HepG2 (cell line): ENCODE results near the gene SLC66A3. TPM values are rescaled to one million over a fixed set of nuclear protein-coding genes. Genes with fewer than 3 reads are reported as not detected.

Experiments used
- ADNP ChIP-seq: sonication (generic); formaldehyde crosslinking; IDR thresholded peaks from 2 replicates; pipeline ENCODE4 v1.4.0; 2020; ENCODE audit warnings: missing genetic modification reagents
- AKNA ChIP-seq: sonication (generic); formaldehyde crosslinking; IDR thresholded peaks from 2 replicates; pipeline ENCODE4 v1.4.0; 2020; ENCODE audit warnings: missing genetic modification reagents, borderline replicate concordance
- CBX1 ChIP-seq: IDR thresholded peaks from one replicate; pipeline ENCODE4 v1.6.1; 2016; ENCODE audit warnings: antibody characterized with exemption, low read depth
- CEBPG ChIP-seq: IDR thresholded peaks from 2 replicates; pipeline ENCODE4 v1.6.1; 2016
- FOXP1 ChIP-seq, 2 experiments: fragments of 450-650 bp in 1 of 2; IDR thresholded peaks; 2 replicates each; pipeline ENCODE4 v1.6.1; 2017 to 2018; ENCODE audit warnings: antibody characterized with exemption in 1 of 2
- GLMP ChIP-seq: sonication (generic); formaldehyde crosslinking; IDR thresholded peaks from 2 replicates; pipeline ENCODE4 v1.9.0; 2021; ENCODE audit warnings: missing genetic modification reagents, mild to moderate bottlenecking, borderline replicate concordance
- IRF2 ChIP-seq: IDR thresholded peaks from 2 replicates; pipeline ENCODE4 v1.6.1; 2018; ENCODE audit warnings: missing genetic modification reagents, missing compliant biosample characterization
- NFKB2 ChIP-seq: sonication (generic); formaldehyde crosslinking; IDR thresholded peaks from 2 replicates; pipeline ENCODE4 v1.4.0; 2020; ENCODE audit warnings: missing genetic modification reagents, borderline replicate concordance
- PHF5A ChIP-seq: IDR thresholded peaks from one replicate; pipeline ENCODE4 v1.6.1; 2018; ENCODE audit warnings: low read depth, missing genetic modification reagents; ENCODE audit not compliant: unreplicated experiment
- PHF8 ChIP-seq: sonication (generic); formaldehyde crosslinking; IDR thresholded peaks from 2 replicates; pipeline ENCODE4 v1.5.0; 2020; ENCODE audit warnings: missing genetic modification reagents
- RFX1 ChIP-seq: fragments of 450-650 bp; IDR thresholded peaks from 2 replicates; pipeline ENCODE4 v1.6.1; 2017
- SOX5 ChIP-seq: IDR thresholded peaks from 2 replicates; pipeline ENCODE4 v1.6.1; 2016; ENCODE audit warnings: borderline replicate concordance
- ZBTB33 ChIP-seq: sonication (generic); formaldehyde crosslinking; IDR thresholded peaks from 2 replicates; pipeline ENCODE4 v1.4.0; 2020; ENCODE audit warnings: missing genetic modification reagents
- ZC3H13 ChIP-seq: sonication (generic); formaldehyde crosslinking; IDR thresholded peaks from 2 replicates; pipeline ENCODE4 v1.8.1; 2023; ENCODE audit warnings: mild to moderate bottlenecking, missing genetic modification reagents, moderate library complexity
- ZNF280D ChIP-seq: sonication (generic); formaldehyde crosslinking; IDR thresholded peaks from 2 replicates; pipeline ENCODE4 v1.5.1; 2020; ENCODE audit warnings: mild to moderate bottlenecking, missing genetic modification reagents
- ZNF383 ChIP-seq: sonication (generic); formaldehyde crosslinking; IDR thresholded peaks from 2 replicates; pipeline ENCODE4 v1.4.0; 2020; ENCODE audit warnings: missing genetic modification reagents, mild to moderate bottlenecking, borderline replicate concordance
- ZNF510 ChIP-seq: sonication (generic); formaldehyde crosslinking; IDR thresholded peaks from 2 replicates; pipeline ENCODE4 v1.4.0; 2020; ENCODE audit warnings: low read depth, mild to moderate bottlenecking, missing genetic modification reagents
- ZNF570 ChIP-seq: sonication (generic); formaldehyde crosslinking; IDR thresholded peaks from 2 replicates; pipeline ENCODE4 v1.4.0; 2020; ENCODE audit warnings: mild to moderate bottlenecking, missing genetic modification reagents, borderline replicate concordance
- ZNF780A ChIP-seq: sonication (generic); formaldehyde crosslinking; IDR thresholded peaks from 2 replicates; pipeline ENCODE4 v1.8.0; 2022; ENCODE audit warnings: mild to moderate bottlenecking, missing genetic modification reagents, moderate library complexity
- polyA plus RNA-seq, 8 experiments: library from polyadenylated mRNA; depleted of rRNA in 3 of 8; stranded (reverse) in 7 of 8; unstranded in 1 of 8; fragments of >200 nt; fragmentation: Illumina TruSeq in 4 of 8; extraction: Trizol in 4 of 8; gene quantifications; 2 replicates each; pipeline versions ENCODE4 v1.2.1 to v1.2.3, GENCODE V29; 2011 to 2016; ENCODE audit warnings: low read depth in 4 of 8, missing spikeins in 1 of 8, mixed read lengths in 1 of 8; ENCODE audit not compliant: insufficient read depth in 1 of 8
- total RNA-seq, 5 experiments: library from RNA; depleted of rRNA; stranded (reverse); fragments of >200 nt; fragmentation: Illumina TruSeq; extraction: Trizol; gene quantifications; 2 replicates each; pipeline ENCODE4 v1.2.3, GENCODE V29; 2016; ENCODE audit warnings: low read depth in 1 of 5

SLC66A3 gene
- total and polyA plus RNA-seq, 2 of the 13 experiments (the other 11 are each of a cell fraction or from before 2014, with no cell fraction given): 2.2 to 3.7 TPM

- TF ChIP-seq CBX1: peak; percentile 76
- 0 out of 2 replicates have a peak, but pooled peaks have one; percentile 29 for TF ChIP-seq IRF2 (CRISPR knock-in tag)
- TF ChIP-seq ZBTB33: peak; percentile 64; the same call in 1 of the 2 replicates
- TF ChIP-seq ZNF570 (CRISPR knock-in tag): no peak
- TF ChIP-seq ZC3H13 (CRISPR knock-in tag): peak; percentile 73; the same call in 1 of the 2 replicates
- TF ChIP-seq FOXP1 (IDR thresholded peaks at IDR 0.05): no peak
- no peak for TF ChIP-seq FOXP1 (CRISPR knock-in tag; IDR thresholded peaks at IDR 0.05)
- TF ChIP-seq ADNP (CRISPR knock-in tag): no peak
- TF ChIP-seq PHF8: peak; percentile 60
- no peak for TF ChIP-seq CEBPG (CRISPR knock-in tag)
- TF ChIP-seq RFX1: no peak
- no peak for TF ChIP-seq GLMP (CRISPR knock-in tag)
- peak; percentile 96; the same call in 1 of the 2 replicates for TF ChIP-seq NFKB2
- TF ChIP-seq PHF5A (CRISPR knock-in tag): no peak
- no peak for TF ChIP-seq ZNF280D
- TF ChIP-seq ZNF510 (CRISPR knock-in tag): no peak
- TF ChIP-seq ZNF780A (CRISPR knock-in tag): no peak
- TF ChIP-seq AKNA (CRISPR knock-in tag): peak; percentile 83; the same call in 1 of the 2 replicates
- no peak for TF ChIP-seq ZNF383 (CRISPR knock-in tag)
- TF ChIP-seq SOX5 (CRISPR knock-in tag): peak; percentile 66; the same call in 1 of the 2 replicates
These were observed 25.4 kb upstream of the SLC66A3 start (continued) for GRCh38 chr2:11129598-11130449.
